DMS153 treated with DMSO at 0.1 percent for 48 hours (cell line): Measurements from ENCODE around the gene SCO1.

Experiments
- DNase-seq: peaks from one replicate; lab custom pipeline; 2025; ENCODE audit not compliant: unreplicated experiment; lab: John Stamatoyannopoulos, UW

SCO1 gene

DNA sequence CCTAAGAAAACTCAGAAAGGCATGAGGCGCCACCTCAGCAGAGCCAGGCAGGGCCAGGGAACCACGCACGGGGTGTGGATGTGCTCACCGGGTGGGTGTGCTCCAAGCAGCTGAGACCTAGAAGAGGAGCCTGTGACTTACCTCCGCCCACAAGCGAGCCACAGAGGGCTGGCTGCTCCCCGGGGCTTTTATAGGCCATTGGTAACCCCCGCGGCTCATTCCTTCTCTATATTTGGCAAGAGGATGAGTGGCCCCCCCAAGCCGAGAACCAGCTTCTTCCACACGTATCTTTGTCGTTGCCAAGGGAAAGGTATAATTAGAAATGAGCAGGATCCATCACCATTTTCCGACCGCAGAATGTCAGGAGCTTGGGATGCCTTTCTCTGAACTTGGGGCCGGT, 40.2 kb downstream of the SCO1 start, which contains the start of gene MYH3:
Gene MYH3, minus strand, starts transcription at position 162 of the 400 bp plus-strand sequence. CDS start 2,245 bp downstream, outside the sequence.
- DNase-seq: no peak

DNA sequence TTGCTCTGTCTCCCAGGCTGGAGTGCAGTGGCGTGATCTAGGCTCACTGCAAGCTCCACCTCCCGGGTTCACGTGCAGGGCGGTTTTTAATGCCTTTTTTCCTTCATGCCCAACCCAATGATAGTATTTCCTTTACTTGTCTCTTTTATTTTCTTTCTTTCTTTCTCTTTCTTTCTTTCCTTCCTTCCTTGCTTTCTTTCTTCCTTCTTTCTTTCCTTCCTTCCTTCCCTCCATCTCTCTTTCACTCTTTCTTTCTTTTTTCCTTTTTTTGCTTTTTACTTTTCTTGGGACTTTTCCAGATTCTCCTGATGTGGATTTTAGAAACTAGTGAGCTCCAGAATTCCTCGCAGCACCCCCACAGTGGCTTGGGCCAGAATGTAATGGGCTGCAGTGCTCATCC, 43.3 kb downstream of the SCO1 start:
- DNase-seq: no peak

DNA sequence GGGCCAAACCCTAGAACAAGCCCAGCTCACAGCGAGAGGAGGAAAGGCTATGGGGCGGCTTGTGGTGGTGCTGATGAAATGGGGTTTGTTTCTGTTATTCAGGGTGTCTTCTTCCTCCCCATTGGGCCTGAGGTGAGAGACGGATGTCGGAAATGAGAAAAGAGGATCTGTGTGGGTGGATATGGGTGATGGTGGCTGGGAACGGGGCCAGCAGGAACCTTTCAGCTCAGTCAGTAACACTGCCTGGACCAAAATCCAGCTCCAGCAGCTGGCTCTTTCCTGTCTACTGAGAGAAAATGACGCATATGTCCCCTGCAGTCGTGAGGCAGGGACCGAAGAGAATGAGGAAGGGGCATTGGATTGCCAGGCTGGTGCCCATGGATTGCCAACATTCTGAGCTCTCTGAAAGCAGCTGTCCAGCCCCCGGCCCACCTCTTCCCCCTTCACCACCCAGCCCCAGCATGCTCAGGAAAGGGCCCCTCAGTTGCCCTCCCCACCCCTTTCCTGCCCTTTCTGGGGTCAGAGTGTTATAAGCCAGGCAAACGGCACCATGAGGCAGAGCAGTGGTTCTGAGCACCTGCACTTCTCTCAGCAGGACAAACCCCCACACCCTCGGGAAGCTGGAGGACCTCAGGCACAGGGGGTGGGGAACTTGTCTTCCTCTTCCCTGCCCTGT, 44.2 kb downstream of the SCO1 start:
- DNase-seq: no peak

DNA sequence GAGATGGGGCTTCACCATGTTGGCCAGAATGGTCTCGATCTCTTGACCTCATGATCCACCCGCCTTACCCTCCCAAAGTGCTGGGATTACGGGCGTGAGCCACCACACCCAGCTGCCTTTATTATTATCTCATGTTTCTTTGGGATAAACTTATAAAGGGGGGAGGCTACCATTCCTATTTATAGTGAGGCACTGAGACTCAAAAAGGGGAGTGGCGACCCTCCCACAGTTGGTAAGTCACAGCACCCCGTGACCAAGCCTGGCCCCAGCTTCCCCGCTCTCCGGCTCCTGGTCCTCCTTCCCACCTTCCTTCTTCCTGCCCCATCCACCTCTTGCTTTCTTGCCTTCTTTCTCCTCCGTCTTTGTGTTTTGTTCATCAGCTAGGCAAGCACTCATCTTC, 45.4 kb downstream of the SCO1 start:
- DNase-seq: no peak

DNA sequence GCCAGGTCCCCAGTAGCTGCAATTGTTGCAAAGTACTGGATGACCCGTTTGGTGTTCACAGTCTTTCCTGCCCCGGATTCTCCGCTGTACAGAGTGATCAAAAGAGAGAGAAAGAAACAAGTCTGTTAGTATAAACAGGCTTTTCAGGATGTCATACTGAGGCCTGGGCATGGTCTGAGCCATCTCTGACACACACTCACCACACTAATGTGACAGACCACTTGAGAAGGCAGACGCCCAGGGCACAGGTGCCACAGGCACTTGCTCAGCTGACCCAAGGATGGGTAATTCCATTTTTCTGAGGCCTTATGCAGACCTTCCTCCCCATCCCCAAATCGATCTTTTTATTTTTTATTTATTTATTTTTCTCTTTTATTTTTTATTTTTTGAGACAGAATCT, 47.7 kb downstream of the SCO1 start:
- no peak for DNase-seq

DNA sequence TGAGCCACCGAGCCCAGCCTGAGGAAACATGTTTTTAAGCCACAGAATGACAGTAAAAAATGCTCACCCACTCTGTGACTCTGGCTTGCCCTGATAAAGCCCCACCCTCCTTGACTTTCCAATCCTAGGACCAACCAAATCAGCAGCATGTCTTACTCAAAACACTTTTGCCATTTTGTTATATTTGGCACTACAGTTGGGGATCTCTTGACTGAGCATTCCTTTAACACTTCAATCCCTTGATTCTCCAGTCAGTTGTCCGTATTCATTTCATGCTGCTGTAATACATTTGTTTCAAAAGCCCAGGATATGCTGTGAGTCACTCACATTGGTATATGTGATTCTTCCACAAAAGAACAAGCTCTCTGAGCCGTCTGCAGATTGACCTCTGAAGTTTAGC, 48.4 kb downstream of the SCO1 start:
- no peak for DNase-seq

DNA sequence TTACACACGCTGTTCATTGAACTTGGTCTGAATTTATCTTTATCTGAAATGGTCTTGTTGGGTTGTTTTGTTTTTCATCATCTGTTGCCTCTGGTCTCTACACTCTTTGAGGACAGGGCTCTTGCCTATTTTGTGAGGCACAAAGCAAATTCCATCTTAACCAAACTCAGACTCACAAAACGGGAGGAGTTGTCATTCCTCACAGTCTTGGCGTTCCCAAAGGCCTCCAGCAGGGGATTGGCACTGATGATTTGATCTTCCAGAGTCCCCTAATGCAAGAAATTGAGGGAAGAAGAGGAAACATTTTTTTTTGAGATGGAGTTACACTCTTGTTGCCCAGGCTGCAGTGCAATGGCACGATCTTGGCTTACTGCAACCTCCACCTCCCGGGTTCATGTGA, 49.0 kb downstream of the SCO1 start:
- no peak for DNase-seq

DNA sequence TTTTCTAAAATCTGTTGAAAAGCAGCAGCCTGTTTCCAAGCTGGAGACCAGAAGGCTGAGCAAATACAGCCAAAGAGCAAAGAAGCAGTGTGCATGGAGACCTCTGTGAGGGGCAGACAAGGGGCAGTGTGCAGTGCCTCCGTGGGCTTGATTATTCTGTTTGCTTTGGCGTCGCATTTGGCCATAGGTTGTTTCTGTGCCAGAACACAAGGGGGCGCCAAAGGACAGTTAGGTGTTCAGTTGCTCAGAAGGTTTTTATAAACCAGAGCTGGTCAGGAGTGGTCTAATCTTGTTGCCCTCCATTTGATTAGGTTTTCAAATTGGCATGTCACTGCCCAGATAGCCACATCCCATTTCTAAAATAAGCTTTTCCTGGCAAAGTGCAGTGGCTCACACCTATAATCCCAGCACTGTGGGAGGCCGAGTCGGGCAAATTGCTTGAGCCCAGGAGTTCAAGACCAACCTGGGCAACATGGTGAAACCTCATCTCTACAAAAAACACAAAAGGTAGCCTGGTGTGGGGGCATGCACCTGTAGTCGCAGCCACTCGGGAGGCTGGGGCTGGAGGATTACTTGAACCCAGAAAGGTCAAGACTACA, 50.8 kb downstream of the SCO1 start:
- DNase-seq: peak; percentile 1

DNA sequence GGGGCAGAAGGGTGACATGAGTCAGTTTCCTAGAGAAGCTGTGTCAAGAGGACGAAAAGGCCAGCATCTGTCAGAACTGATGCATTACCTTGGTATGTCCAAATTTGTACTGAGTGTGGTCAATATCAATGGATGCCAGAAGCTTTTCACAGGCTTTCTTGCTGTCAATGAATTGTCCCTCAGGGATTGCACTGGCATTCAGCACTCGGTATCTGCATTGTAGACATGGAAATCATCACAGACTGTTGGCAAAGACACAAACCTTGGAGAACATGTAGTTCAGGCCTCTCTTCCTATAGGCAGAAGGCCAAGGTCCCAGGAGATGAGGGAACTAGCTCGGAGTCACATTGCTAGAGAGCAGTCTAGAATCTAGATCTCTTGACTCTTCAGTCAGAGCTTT, 56.9 kb downstream of the SCO1 start:
- no peak for DNase-seq

DNA sequence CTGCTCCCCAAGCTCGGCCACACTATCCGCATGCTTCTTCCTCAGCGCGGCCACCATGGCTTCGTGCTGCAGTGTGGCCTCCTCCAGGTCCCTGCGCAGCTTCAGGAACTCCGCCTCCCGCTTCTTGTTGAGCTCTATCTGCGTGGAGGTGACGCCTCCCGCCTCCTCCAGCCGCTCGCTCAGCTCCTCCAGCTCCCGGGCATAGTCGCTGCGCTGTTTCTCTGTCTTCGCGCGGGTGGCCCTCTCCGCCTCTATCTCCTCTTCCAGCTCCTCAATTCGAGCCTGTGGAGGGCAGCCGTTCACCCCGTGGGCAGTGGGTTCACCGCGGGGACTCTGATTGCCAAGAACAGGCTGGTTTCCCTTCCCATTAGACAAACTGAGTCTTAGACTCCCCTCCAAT, 59.2 kb downstream of the SCO1 start:
- DNase-seq: no peak

DNA sequence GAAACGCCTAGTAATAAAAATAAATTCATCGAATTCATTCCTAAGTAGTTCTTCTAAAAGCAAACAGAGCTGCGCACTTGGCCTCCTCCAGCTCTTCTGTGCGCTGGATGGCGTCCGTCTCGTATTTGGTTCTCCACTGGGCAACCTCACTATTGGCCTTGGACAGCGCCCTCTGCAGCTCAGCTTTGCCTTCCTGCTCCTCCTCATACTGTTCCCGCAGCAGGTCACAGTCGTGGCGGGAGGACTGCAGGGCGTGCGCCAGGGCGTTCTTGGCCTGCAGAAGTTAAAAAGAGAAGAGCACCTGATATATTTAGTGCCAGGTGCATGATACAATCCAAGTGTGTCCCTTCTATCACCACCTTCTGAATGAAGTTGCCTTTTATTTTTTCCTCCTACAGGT, 62.0 kb downstream of the SCO1 start:
- DNase-seq: no peak

DNA sequence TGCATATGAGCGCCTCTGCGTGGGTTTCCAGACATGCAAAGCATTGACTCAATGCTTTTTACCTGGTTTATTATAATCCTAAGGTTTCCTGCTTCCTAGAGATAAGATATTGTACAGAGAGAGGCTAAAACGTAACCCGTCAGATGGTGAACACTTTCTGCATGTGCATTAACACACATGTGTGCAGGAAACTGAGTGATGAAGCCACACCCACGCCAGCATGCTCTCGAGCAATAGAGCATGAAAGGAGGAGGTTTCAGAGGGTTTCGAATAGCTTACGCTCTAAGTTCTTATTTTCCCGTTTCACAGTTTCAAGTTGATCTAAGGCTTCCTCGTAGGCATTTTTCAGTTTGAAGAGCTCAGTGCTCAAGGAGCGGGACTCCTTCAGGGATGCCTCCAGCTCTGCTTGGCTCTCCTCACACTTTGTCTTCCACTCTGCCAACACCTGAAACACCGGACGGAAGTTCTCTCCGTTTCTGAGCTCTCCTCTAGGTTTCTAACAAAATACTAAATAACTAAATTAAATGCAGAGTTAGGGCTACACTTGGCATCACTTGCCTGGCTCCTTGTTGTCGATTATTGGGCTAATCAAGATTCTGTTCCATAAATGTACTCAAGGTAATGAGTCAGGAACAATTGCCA, 63.5 kb downstream of the SCO1 start:
- DNase-seq: no peak

DNA sequence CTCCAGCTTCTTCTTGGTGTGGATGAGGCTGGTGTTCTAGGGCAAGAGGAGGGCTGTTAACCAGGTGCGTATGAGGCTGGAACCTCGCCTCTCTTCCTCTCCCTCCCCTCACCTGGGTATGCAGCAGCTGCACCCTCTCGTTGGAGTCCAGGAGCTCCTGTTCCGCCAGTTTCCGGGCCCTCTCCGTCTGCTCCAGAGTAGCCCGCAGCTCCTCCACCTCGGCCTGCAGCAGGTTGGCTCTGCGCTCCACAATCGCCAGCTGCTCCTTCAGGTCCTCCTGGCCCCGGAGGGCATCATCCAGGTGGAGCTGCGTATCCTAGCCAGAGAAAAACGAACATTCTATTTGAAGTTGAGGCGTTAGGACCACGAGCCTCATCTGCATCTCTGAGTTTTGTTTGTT, 65.6 kb downstream of the SCO1 start:
- no peak for DNase-seq

DNA sequence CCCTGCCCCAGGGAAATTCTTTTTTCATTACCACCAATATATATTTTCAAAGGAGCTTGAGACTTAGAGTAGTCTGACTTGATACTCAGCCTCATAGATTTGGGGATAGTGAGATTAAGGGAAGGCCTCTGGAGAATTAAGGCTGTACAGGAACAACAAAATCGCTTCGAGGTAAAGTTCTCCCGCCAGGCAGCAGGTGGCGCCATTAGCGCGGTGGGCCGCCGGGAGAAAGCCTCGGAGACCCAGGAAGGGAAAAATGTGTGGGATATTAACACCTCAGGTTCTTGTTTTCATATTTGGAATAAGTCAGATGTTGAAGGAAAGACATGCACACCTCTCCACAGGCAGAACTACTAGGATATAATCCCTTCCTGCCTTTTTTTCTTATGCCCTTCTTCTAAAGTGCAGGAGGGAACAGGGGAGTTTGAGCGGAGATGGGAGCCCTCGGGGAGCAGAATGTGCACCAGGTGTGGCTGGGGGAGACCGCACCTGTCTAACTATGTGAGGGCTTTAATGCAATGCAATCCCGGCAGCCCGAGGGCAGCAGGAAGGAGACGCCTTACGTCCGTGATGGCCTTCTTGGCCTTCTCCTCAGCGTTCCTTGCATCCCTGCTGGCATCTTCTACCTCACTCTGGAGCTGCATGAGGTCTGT, 66.2 kb downstream of the SCO1 start:
- DNase-seq: no peak

DNA sequence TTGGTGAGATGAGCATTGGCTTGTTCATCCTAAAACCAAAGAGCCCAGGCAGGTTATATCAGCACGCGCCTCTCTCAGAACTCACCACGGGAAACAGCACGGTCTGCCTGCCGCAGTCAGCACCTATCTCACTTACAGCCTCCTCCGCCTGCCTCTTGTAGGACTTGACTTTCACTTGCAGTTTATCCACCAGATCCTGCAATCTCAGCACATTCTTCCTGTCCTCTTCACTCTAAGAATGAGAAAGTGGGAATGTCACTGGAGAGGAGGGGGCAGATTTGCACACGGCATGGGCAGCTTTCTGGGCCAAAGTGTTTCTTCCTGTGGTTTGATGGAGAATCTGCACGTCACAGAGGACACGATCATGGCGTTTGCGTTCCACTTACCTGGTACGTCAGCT, 67.6 kb downstream of the SCO1 start:
- no peak for DNase-seq

DNA sequence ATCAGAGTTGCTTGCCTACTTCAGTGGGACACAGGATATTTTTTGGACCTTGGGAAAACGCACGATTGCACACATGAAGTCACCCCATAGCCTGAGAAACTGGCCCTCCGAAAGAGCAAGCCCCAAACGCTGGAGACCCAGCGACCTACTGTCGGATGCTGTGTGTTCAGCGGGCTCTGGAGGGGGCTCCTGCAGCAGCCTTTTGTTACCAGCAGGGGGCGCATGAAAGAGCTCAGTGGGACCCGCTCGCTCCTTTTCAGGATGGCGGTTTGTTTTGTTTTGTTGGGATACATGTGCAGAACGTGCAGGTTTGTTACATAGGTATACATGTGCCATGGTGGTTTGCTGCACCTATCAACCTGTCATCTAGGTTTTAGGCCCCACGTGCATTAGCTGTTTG, 68.6 kb downstream of the SCO1 start:
- DNase-seq: no peak

DNA sequence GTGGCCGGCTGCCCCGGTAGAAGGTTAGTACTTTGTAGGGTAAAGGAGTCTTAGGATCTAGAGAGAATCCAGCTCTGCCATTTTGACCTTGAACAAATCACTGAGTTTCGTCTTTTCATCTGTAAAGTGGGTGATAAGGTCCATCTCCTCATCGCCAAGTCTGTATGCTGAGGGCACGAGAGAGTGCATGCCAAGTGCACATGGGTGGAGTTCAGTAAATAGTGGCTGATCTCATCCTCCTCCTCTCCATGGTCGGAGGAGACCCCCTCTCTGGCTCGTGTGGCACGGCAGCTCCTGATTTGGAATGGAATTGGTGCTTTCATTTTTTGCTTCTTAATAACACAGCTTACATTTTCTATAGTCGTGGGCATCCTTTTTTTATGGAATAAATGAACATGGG, 70.9 kb downstream of the SCO1 start:
- DNase-seq: no peak

DNA sequence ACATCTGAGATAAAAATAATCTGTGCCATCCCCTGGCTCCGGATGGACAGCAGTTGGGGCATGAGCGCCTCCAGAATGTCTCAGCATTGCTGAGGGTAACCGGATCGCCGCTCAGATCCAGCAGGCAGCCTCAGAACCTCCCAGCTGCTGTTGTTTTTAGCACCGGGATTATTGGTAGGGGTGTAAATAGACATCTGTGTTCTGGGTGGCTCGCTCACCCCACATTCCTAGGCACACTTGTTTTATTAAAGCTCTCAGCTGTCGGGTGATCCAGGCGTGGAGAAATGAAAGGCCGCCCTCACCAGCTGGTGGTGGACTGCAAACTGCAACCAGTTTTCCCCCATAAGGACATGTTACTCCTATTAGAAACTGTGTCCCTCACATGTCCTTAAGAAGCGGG, 72.4 kb downstream of the SCO1 start:
- no peak for DNase-seq

DNA sequence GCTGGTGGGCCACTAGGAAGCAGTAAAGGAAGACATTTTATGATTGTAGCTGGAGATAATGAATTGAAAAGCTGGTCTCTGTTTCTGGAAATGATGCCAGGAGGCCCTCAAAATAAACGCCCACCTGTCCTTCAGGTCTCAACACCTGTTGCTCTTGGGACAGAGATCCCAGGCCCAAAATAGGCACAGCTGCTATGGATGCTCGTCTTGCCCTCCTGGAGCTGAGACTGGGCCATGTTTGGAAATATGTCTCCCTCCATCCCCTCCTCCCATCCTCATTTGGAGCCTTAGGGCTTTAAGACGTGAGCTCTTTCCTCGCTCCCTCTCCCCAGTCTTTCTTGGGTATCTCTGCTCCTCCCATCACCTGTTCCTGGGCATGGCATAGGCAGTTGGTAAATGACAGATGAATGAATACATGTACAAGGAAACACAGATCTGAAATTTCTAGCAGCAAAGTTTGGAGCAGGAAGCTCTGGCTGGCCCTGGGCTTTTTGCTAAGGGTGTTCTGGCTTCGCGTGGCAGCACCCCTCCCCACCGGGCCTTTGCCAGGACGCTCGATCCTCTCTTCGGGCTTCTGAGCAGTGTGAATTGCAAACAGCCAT, 73.5 kb downstream of the SCO1 start:
- no peak for DNase-seq

DNA sequence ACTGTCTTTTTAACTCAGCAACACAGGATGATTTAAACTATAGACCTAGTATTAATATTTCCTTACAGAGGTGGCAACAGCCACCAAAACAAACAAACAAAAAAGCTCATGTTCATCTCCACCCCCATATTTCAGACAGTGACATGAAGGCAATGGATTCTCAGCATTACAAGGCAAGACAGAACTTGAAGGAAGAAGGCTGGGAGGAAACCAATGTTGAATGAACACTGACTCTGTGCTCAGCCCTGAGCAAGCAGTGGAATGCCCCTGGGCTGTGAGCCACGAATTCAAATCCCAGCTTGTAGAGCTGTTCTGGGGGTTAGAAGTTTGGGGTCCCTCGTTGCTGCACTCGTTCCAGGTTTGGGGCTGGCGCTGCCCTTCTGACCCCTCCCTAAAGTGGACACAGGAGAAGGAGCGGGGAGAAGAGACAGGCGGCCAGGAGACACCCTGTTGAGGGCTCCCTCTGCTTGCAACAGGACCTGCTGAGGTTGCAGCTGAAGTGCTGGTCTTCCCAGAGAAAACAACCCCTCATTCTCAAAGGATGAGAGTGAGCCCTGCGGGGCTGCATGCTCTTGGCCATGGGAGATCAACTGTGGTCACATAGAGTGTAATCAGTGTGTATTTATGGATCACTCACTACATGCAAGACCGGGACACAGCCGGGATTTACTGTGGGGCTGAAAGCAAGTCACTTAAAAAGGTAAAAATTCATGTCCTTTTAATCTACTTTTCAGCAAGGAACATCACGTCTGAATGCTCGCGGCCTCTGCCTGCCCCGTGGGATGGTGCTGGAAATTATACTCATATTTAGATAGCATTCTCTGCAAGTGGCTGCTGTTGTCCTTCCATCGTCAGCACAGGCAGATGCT, 74.5 kb downstream of the SCO1 start:
- no peak for DNase-seq
